ENCODE data around the gene RRP8. TPM values are rescaled to one million over a fixed set of nuclear protein-coding genes. Genes with fewer than 3 reads are reported as not detected.

RRP8 gene
- total RNA-seq, 1 experiment from 2014 or later: 17.8 TPM

GRCh38 chr11:6616596-6617250 is 13.3 kb upstream of the RRP8 start:
- Histone ChIP-seq H3K4me3 (replicated peaks in 1 of 2; ENCODE audit: low read depth in 1 of 2, low read length in 2 of 2) (no peak overlapping the region), H3K79me2 (ENCODE audit: insufficient read depth, low read length) (peaks cover 12% of the 10 kb centered on the region; the same call in 1 of the 2 replicates), H3K4me2 (ENCODE audit: low read length) (no peak overlapping the region), H3K36me3 (ENCODE audit: control insufficient read depth in 1 of 2, insufficient read depth in 2 of 2, low read length in 2 of 2) (peaks cover 0 to 4% of the 10 kb centered on the region in 2 experiments; a peak in 1 of 4 replicates), H3K9me2 (ENCODE audit: insufficient read depth) (no peaks in the 10 kb centered on the region), H3K9ac (ENCODE audit: low read length) (no peak overlapping the region), H3K9me3 (ENCODE audit: control insufficient read depth in 1 of 2, insufficient read depth in 1 of 2, low read depth in 1 of 2, low read length in 2 of 2) (no peaks in the 10 kb centered on the region), H3K27ac (ENCODE audit: low read depth, low read length) (no peak overlapping the region), H2AFZ (ENCODE audit: low read depth, low read length, poor library complexity, severe bottlenecking) (no peak overlapping the region), H3K4me1 (ENCODE audit: control insufficient read depth in 1 of 2, insufficient read depth in 2 of 2, low read length in 2 of 2) (peaks cover 5 to 26% of the 10 kb centered on the region in 2 experiments; a peak in 3 of 4 replicates), H3K27me3 (ENCODE audit: insufficient read depth, low read length) (no peaks in the 10 kb centered on the region), H4K20me1 (ENCODE audit: insufficient read depth) (no peaks in the 10 kb centered on the region)
- intact Hi-C loops (cut with micrococcal nuclease): no loop called here
- no TSS peak for BruUV-seq (replicated peaks)
- TF ChIP-seq ZFX (IDR thresholded peaks at IDR 0.05) (no peak), MAX (IDR thresholded peaks at IDR 0.05) (no peak), CBX3 (IDR thresholded peaks at IDR 0.05; ENCODE audit: low read depth) (no peak), SP1 (IDR thresholded peaks at IDR 0.05; ENCODE audit: low read depth) (no peak), EZH2phosphoT487 (IDR thresholded peaks at IDR 0.05; ENCODE audit: borderline replicate concordance) (no peak), POLR2AphosphoS5 (IDR thresholded peaks at IDR 0.05; ENCODE audit: low read depth, low read length) (no peak), RAD21 (IDR thresholded peaks at IDR 0.05; ENCODE audit: low read depth) (no peak), ZBTB33 (IDR thresholded peaks at IDR 0.05; ENCODE audit: extremely low read depth, insufficient replicate concordance, low read length) (no peak), TCF7L2 (IDR thresholded peaks at IDR 0.05; ENCODE audit: borderline replicate concordance, extremely low read depth, insufficient read depth, insufficient read length) (no peak), EGR1 (IDR thresholded peaks at IDR 0.05; ENCODE audit: low read depth) (no peak), YY1 (IDR thresholded peaks at IDR 0.05; ENCODE audit: extremely low read depth, insufficient replicate concordance, low read depth, low read length) (no peak), FOSL1 (IDR thresholded peaks at IDR 0.05; ENCODE audit: low read depth) (no peak), SRF (IDR thresholded peaks at IDR 0.05; ENCODE audit: low read depth) (no peak), ATF3 (IDR thresholded peaks at IDR 0.05) (no peak), REST (IDR thresholded peaks at IDR 0.05; ENCODE audit: low read depth) (no peak), JUND (IDR thresholded peaks at IDR 0.05) (no peak), EZH2 (IDR thresholded peaks at IDR 0.05) (no peak), POLR2A (IDR thresholded peaks at IDR 0.05; ENCODE audit: borderline replicate concordance, extremely low read depth, insufficient read depth, insufficient read length) (no peak), ELF1 (IDR thresholded peaks at IDR 0.05; ENCODE audit: borderline replicate concordance, low read depth) (no peak)
- ATAC-seq (no peak), DNase-seq (ENCODE audit: low read depth, low spot score) (no peak)
- CTCF ChIA-PET: no interaction called here
- POLR2A ChIA-PET: no interaction called here
- RAD21 ChIA-PET (ENCODE audit: low non-redundant PET in 1 of 2, low total read pairs in 2 of 2, uncharacterized antibody in 2 of 2, unreplicated experiment in 2 of 2): no interaction called here

All from HCT116 (cell line).